Activated naive CD4-positive, alpha-beta T cell treated with anti-CD3 and anti-CD28 coated beads for 36 hours (primary cell): Measurements from ENCODE around the gene PYDC1. TPM values are rescaled to one million over a fixed set of nuclear protein-coding genes. Genes with fewer than 3 reads are reported as not detected.
"Not testable (repeated sequence)": the region's sequence is repeated elsewhere in the genome, so short reads cannot be mapped to it uniquely, and the experiment has no call there.

Experiments used
- CTCF ChIA-PET: fragments of 350-600 bp; sonication (Branson Sonifier 250); formaldehyde crosslinking; loops from one replicate; lab custom pipeline; 2021; ENCODE audit warnings: antibody characterized with exemption; lab: Charles Lee
- DNase-seq: peaks from one replicate; pipeline ENCODE4 v3.0.0-alpha.2; 2020
- H3K27ac Mint-ChIP-seq: one replicate; pipeline ENCODE4 v1.8.0; 2021; ENCODE audit warnings: mild to moderate bottlenecking, mixed read lengths
- H3K27me3 Mint-ChIP-seq: one replicate; pipeline ENCODE4 v1.8.0; 2021; ENCODE audit warnings: low read depth, mixed read lengths
- H3K36me3 Mint-ChIP-seq: one replicate; pipeline ENCODE4 v1.8.0; 2021; ENCODE audit warnings: low read depth, mixed read lengths
- H3K4me1 Mint-ChIP-seq: one replicate; pipeline ENCODE4 v1.8.0; 2021; ENCODE audit warnings: low read depth, mixed read lengths
- H3K4me3 Mint-ChIP-seq: one replicate; pipeline ENCODE4 v1.8.0; 2021; ENCODE audit warnings: mild to moderate bottlenecking, moderate library complexity, mixed read lengths
- H3K9me3 Mint-ChIP-seq: one replicate; pipeline ENCODE4 v1.8.0; 2021; ENCODE audit warnings: mixed read lengths
- intact Hi-C: fragments of 100-400 bp; cut with micrococcal nuclease; formaldehyde crosslinking; loops from one replicate; pipeline ENCODE4 v1.15.1; 2023
- total RNA-seq, 2 experiments: library from RNA; stranded (reverse); gene quantifications; one replicate each; pipeline ENCODE4 v1.2.3, GENCODE V29; 2021

Gene PYDC1
- total RNA-seq, 2 experiments from 2014 or later = not detected

- Mint-ChIP-seq H3K27ac (peak overlapping the region; percentile 100), H3K4me3 (peak overlapping the region; percentile 99), H3K27me3 (no peaks in the 10 kb centered on the region), H3K4me1 (peaks cover 65% of the 10 kb centered on the region), H3K9me3 (peaks cover 2% of the 10 kb centered on the region), H3K36me3 (peaks cover 57% of the 10 kb centered on the region)
- DNase-seq = peak; percentile 62
- CTCF ChIA-PET = no interaction called here
- intact Hi-C loops = loop anchor here (2.0 kb wide), 5 partner anchors 22 to 696 kb away; partner anchors contain the start of genes FBRS, PRR14 and PYCARD
These were observed 35.7 kb downstream of the PYDC1 start for GRCh38 chr16:31181102-31181830.

- DNase-seq = peak; percentile 92
- Mint-ChIP-seq H3K9me3 (peaks cover 2% of the 10 kb centered on the region), H3K27ac (peak within 1 kb of the TSS; percentile 100), H3K36me3 (peaks cover 43% of the 10 kb centered on the region), H3K27me3 (no peaks in the 10 kb centered on the region), H3K4me3 (peak within 1 kb of the TSS; percentile 99), H3K4me1 (peaks cover 51% of the 10 kb centered on the region)
- intact Hi-C loops = loop anchor here (1.0 to 5.0 kb wide), 17 partner anchors 23 to 697 kb away; partner anchors contain the start of genes ARMC5, FBRS, KAT8 and PRR14
- CTCF ChIA-PET = interaction anchor here (0.6 kb wide), 2 partner anchors 36 to 309 kb away, joined by 3 to 4 read pairs; no protein-coding TSS in a partner anchor
These were observed 37.0 kb downstream of the PYDC1 start, which contains the start of gene FUS for GRCh38 chr16:31179747-31180459. TSS of gene FUS (plus strand) at chr16:31180139. CDS start at chr16:31180215, 76 bp downstream.

- DNase-seq = no peak
- peaks cover 40% of the 10 kb centered on the region for H3K36me3 Mint-ChIP-seq
- peaks cover 48% of the 10 kb centered on the region for H3K4me1 Mint-ChIP-seq
- H3K9me3 Mint-ChIP-seq = peaks cover 2% of the 10 kb centered on the region
- peak overlapping the region; percentile 100 for H3K27ac Mint-ChIP-seq
- CTCF ChIA-PET = no interaction called here
- no peaks in the 10 kb centered on the region for H3K27me3 Mint-ChIP-seq
- intact Hi-C loops = loop anchor here (1.0 to 5.0 kb wide), 7 partner anchors 37 to 523 kb away; partner anchors contain the start of gene KAT8
- H3K4me3 Mint-ChIP-seq = peak overlapping the region; percentile 99
These were observed 37.7 kb downstream of the PYDC1 start for GRCh38 chr16:31179219-31179746.

GRCh38 chr16:31177136-31177535 lies 39.8 kb downstream of the PYDC1 start:
- H3K27me3 Mint-ChIP-seq = no peaks in the 10 kb centered on the region
- intact Hi-C loops = loop anchor here (5.0 kb wide), 1 partner anchor 525 kb away; no protein-coding TSS in a partner anchor
- peak overlapping the region; percentile 74 for H3K27ac Mint-ChIP-seq
- peaks cover 2% of the 10 kb centered on the region for H3K9me3 Mint-ChIP-seq
- peak; percentile 76 for DNase-seq
- H3K4me1 Mint-ChIP-seq = peaks cover 27% of the 10 kb centered on the region
- CTCF ChIA-PET = interaction anchor here (0.5 to 1.7 kb wide), 8 partner anchors 9 to 283 kb away, joined by 3 to 12 read pairs (median 3); partner anchors contain the start of gene KAT8
- H3K36me3 Mint-ChIP-seq = peaks cover 19% of the 10 kb centered on the region
- H3K4me3 Mint-ChIP-seq = peak overlapping the region; percentile 59

GRCh38 chr16:31170048-31170447 lies 46.9 kb downstream of the PYDC1 start:
- DNase-seq, CTCF ChIA-PET, H3K4me1 Mint-ChIP-seq, H3K36me3 Mint-ChIP-seq, H3K27ac Mint-ChIP-seq, intact Hi-C loops, H3K27me3 Mint-ChIP-seq, H3K9me3 Mint-ChIP-seq, H3K4me3 Mint-ChIP-seq: not testable (repeated sequence)

GRCh38 chr16:31168848-31169247 lies 48.1 kb downstream of the PYDC1 start:
- no peaks in the 10 kb centered on the region for H3K9me3 Mint-ChIP-seq
- H3K36me3 Mint-ChIP-seq = no peaks in the 10 kb centered on the region
- CTCF ChIA-PET = no interaction called here
- H3K4me3 Mint-ChIP-seq = no peak overlapping the region
- intact Hi-C loops = no loop called here
- H3K4me1 Mint-ChIP-seq = no peaks in the 10 kb centered on the region
- H3K27ac Mint-ChIP-seq = no peak overlapping the region
- no peak for DNase-seq
- H3K27me3 Mint-ChIP-seq = no peaks in the 10 kb centered on the region

- Mint-ChIP-seq H3K9me3 (no peaks in the 10 kb centered on the region), H3K27me3 (no peaks in the 10 kb centered on the region), H3K36me3 (no peaks in the 10 kb centered on the region), H3K27ac (no peak overlapping the region), H3K4me1 (no peaks in the 10 kb centered on the region), H3K4me3 (no peak overlapping the region)
- intact Hi-C loops = no loop called here
- no peak for DNase-seq
- CTCF ChIA-PET = interaction anchor here (1.4 kb wide), 1 partner anchor 10 kb away, joined by 7 read pairs; no protein-coding TSS in a partner anchor
These were observed 49.6 kb downstream of the PYDC1 start for GRCh38 chr16:31167315-31167714.

Other genes with a start within 250 kb of the PYDC1 start
- gene HSD3B7, start 231.9 kb downstream of the PYDC1 start, total RNA-seq = under 1 TPM; 0.69 to 0.98 TPM
- gene STX1B, start 206.5 kb downstream of the PYDC1 start, total RNA-seq = under 1 TPM; 0.69 to 0.72 TPM
- gene STX4, start 183.6 kb downstream of the PYDC1 start, total RNA-seq = 10 to 100 TPM; 32.9 to 38.0 TPM
- 10 to 100 TPM in 1 of 2 experiments, 1 to 10 TPM in 1; 9.5 to 10.1 TPM for gene ZNF668, start 142.9 kb downstream of the PYDC1 start, total RNA-seq
- gene ZNF646, start 142.7 kb downstream of the PYDC1 start, total RNA-seq = 10 to 100 TPM; 16.7 to 17.4 TPM
- gene PRSS53, start 128.2 kb downstream of the PYDC1 start, total RNA-seq = 1 to 10 TPM; 4.1 to 5.2 TPM
- 10 to 100 TPM; 43.4 to 47.8 TPM for gene VKORC1, start 122.3 kb downstream of the PYDC1 start, total RNA-seq
- gene BCKDK, start 108.7 kb downstream of the PYDC1 start, total RNA-seq = 10 to 100 TPM; 21.3 to 23.1 TPM
- gene KAT8, start 99.5 kb downstream of the PYDC1 start, total RNA-seq = 10 to 100 TPM; 58.1 to 64.5 TPM
- gene PRSS8, start 81.4 kb downstream of the PYDC1 start, total RNA-seq = not detected
- gene PRSS36, start 67.1 kb downstream of the PYDC1 start, total RNA-seq = under 1 TPM; 0.93 to 0.99 TPM
- 100 to 1,000 TPM; 424 to 435 TPM for gene FUS, start 37.0 kb downstream of the PYDC1 start, total RNA-seq
- gene PYCARD, start 14.4 kb downstream of the PYDC1 start, total RNA-seq = 1 to 10 TPM; 2.4 to 2.5 TPM
- not detected for gene TRIM72, start 3.0 kb downstream of the PYDC1 start, total RNA-seq
- gene ITGAM, start 42.8 kb upstream of the PYDC1 start, total RNA-seq = under 1 TPM; 0.37 to 0.67 TPM
- 1 to 10 TPM; 2.4 to 2.9 TPM for gene ITGAX, start 138.0 kb upstream of the PYDC1 start, total RNA-seq
- not detected for gene ITGAD, start 176.2 kb upstream of the PYDC1 start, total RNA-seq
- gene COX6A2, start 211.2 kb upstream of the PYDC1 start, total RNA-seq = not detected
- under 1 TPM; 0.12 to 0.14 TPM for gene ZNF843, start 225.7 kb upstream of the PYDC1 start, total RNA-seq
- gene ARMC5, start 242.4 kb upstream of the PYDC1 start, total RNA-seq = 1 to 10 TPM; 6.3 to 6.7 TPM